Stomach (tissue), 9 donors: Measurements from ENCODE around the gene GORASP1. TPM values are rescaled to one million over a fixed set of nuclear protein-coding genes. Genes with fewer than 3 reads are reported as not detected.

Experiments used
- DNase-seq, 2 donors: peaks; one replicate each; pipeline versions ENCODE4 v3.0.0 to v3.0.0-alpha.2; 2013 to 2019
- H3K27ac ChIP-seq, 5 donors: fragments of 200-600 bp in 4 of 5; sonication (generic) in 4 of 5; one replicate each; pipeline ENCODE4 v1.5.1; 2013 to 2019; ENCODE audit warnings: mild to moderate bottlenecking in 1 of 5, moderate library complexity in 1 of 5
- H3K27me3 ChIP-seq, 3 donors: fragments of 200-600 bp; sonication (generic); one replicate each; pipeline ENCODE4 v1.5.1; 2017 to 2019; ENCODE audit warnings: mixed run types in 1 of 3
- H3K36me3 ChIP-seq, 4 donors: fragments of 200-600 bp; sonication (generic); 1 replicate in 3 of 4; 2 replicates in 1 of 4; pipeline ENCODE4 v1.5.1; 2016 to 2019
- H3K4me1 ChIP-seq, 4 donors: fragments of 200-600 bp; sonication (generic); one replicate each; pipeline ENCODE4 v1.5.1; 2016 to 2019
- H3K4me3 ChIP-seq, 4 donors: fragments of 200-600 bp; sonication (generic) in 3 of 4; one replicate each; pipeline ENCODE4 v1.5.1; 2016 to 2019; ENCODE audit warnings: mild to moderate bottlenecking in 1 of 4
- H3K9me3 ChIP-seq, 4 donors: fragments of 200-600 bp; sonication (generic); one replicate each; pipeline ENCODE4 v1.5.1; 2016 to 2019
- CTCF ChIP-seq, 7 experiments: fragments of 450-650 bp in 4 of 7; fragments of 200-600 bp in 3 of 7; sonication (generic) in 3 of 7; IDR thresholded peaks; one replicate each; pipeline ENCODE4 v1.5.1; 2016 to 2019; ENCODE audit warnings: antibody characterized with exemption in 7 of 7, control low read depth in 2 of 7, mild to moderate bottlenecking in 1 of 7
- EP300 ChIP-seq: sonication (generic); formaldehyde crosslinking; IDR thresholded peaks from one replicate; pipeline ENCODE4 v1.6.1; 2017; ENCODE audit warnings: antibody characterized with exemption
- POLR2A ChIP-seq, 4 donors: fragments of 450-650 bp; IDR thresholded peaks; one replicate each; pipeline ENCODE4 v1.6.1; 2016; ENCODE audit warnings: antibody characterized with exemption in 4 of 4, control low read depth in 2 of 4, mild to moderate bottlenecking in 1 of 4, moderate library complexity in 1 of 4
- POLR2AphosphoS5 ChIP-seq, 3 donors: sonication (generic); formaldehyde crosslinking; IDR thresholded peaks; one replicate each; pipeline ENCODE4 v1.6.1; 2016; ENCODE audit warnings: antibody characterized with exemption in 3 of 3
- WGBS, 5 donors: extraction: QIAGEN DNeasy Blood & Tissue Kit in 3 of 5; methylation state at CpG; one replicate each; pipeline versions ENCODE4 v1.1.5 to v1.1.7; 2013 to 2018; 5-methylcytosine and 5-hydroxymethylcytosine counted together
- intact Hi-C: fragments of 100-400 bp; cut with DNase I; formaldehyde crosslinking; loops from one replicate; pipeline ENCODE4 v1.15.1; 2023; ENCODE audit warnings: low total_unique reads
- polyA plus RNA-seq, 3 donors: library from polyadenylated mRNA; stranded (reverse); fragments of 200-250 nt; gene quantifications; one replicate each; pipeline ENCODE4 v1.2.3, GENCODE V29; 2013
- total RNA-seq, 5 donors: library from RNA; depleted of rRNA; stranded (reverse); fragments of >200 nt; gene quantifications; one replicate each; pipeline versions ENCODE4 v1.1.0 to v1.2.3, GENCODE V29; 2014 to 2016
- donor health status: healthy with polysubstance abuse.
- donor health status: Bipolar disorder and iron deficiency.
- donor health status: healthy.

GORASP1 gene
- total and polyA plus RNA-seq, 8 donors = 9.3 to 68.7 (median 42.5) TPM

GRCh38 chr3:39105687-39106063 is 1.8 kb downstream of the GORASP1 start:
- intact Hi-C loops = no loop called here
- no peak for TF ChIP-seq EP300
- no peak for TF ChIP-seq POLR2AphosphoS5 (IDR thresholded peaks at IDR 0.05)
- TF ChIP-seq CTCF (IDR thresholded peaks at IDR 0.05) = no peak
- TF ChIP-seq POLR2A (IDR thresholded peaks at IDR 0.05) = no peak
- peak overlapping the region in 3 of 5 donors; percentile 16 to 98 (median 95) for H3K27ac ChIP-seq

GRCh38 chr3:39104961-39105686 is 2.3 kb downstream of the GORASP1 start:
- peak overlapping the region in 3 of 5 donors; percentile 16 to 95 (median 42) for H3K27ac ChIP-seq
- no peaks in the 10 kb centered on the region for H3K27me3 ChIP-seq
- peaks cover 7 to 33% (median 17%) of the 10 kb centered on the region in 4 donors for H3K36me3 ChIP-seq
- H3K9me3 ChIP-seq = no peaks in the 10 kb centered on the region
- no peak for TF ChIP-seq POLR2AphosphoS5 (IDR thresholded peaks at IDR 0.05)
- no peak for TF ChIP-seq EP300
- no peak for TF ChIP-seq POLR2A (IDR thresholded peaks at IDR 0.05)
- no peak for TF ChIP-seq CTCF (IDR thresholded peaks at IDR 0.05)
- 85 to 92% (median 89%) methylated on average over 6 to 7 of the region's 7 CpGs for WGBS, 5 donors
- intact Hi-C loops = no loop called here
- H3K4me1 ChIP-seq = peaks cover 40 to 74% (median 60%) of the 10 kb centered on the region in 4 donors
- DNase-seq = no peak
- H3K4me3 ChIP-seq = peak overlapping the region in 2 of 4 donors; percentile 1 to 92

More at GRCh38 chr3:39105687-39106063, 1.8 kb downstream of the GORASP1 start:
- peak overlapping the region in 3 of 4 donors; percentile 1 to 92 (median 87) for H3K4me3 ChIP-seq
- peaks cover 40 to 73% (median 60%) of the 10 kb centered on the region in 4 donors for H3K4me1 ChIP-seq
- DNase-seq = no peak
- no peaks in the 10 kb centered on the region for H3K9me3 ChIP-seq
- H3K36me3 ChIP-seq = peaks cover 3 to 33% (median 17%) of the 10 kb centered on the region in 4 donors
- no peaks in the 10 kb centered on the region for H3K27me3 ChIP-seq
- WGBS, 5 donors = 60 to 76% (median 72%) methylated on average over 3 of the region's 3 CpGs

GRCh38 chr3:39103791-39104552 is 3.5 kb downstream of the GORASP1 start:
- no peak for DNase-seq
- intact Hi-C loops = no loop called here
- no peaks in the 10 kb centered on the region for H3K27me3 ChIP-seq
- H3K36me3 ChIP-seq = peaks cover 17 to 41% (median 25%) of the 10 kb centered on the region in 4 donors
- H3K9me3 ChIP-seq = no peaks in the 10 kb centered on the region
- peak overlapping the region in 1 of 4 donors; percentile 3 for H3K4me3 ChIP-seq
- peaks cover 40 to 73% (median 57%) of the 10 kb centered on the region in 4 donors for H3K4me1 ChIP-seq
- no peak for TF ChIP-seq CTCF (IDR thresholded peaks at IDR 0.05)
- no peak for TF ChIP-seq POLR2A (IDR thresholded peaks at IDR 0.05)
- TF ChIP-seq EP300 = no peak
- TF ChIP-seq POLR2AphosphoS5 (IDR thresholded peaks at IDR 0.05) = no peak
- peak overlapping the region in 3 of 5 donors; percentile 39 to 95 (median 42) for H3K27ac ChIP-seq
- 43 to 70% (median 61%) methylated on average over 6 of the region's 6 CpGs for whole genome bisulfite sequencing, 5 donors

GRCh38 chr3:39103324-39103693 is 4.1 kb downstream of the GORASP1 start:
- peaks cover 24 to 48% (median 32%) of the 10 kb centered on the region in 4 donors for H3K36me3 ChIP-seq
- H3K9me3 ChIP-seq = no peaks in the 10 kb centered on the region
- H3K4me1 ChIP-seq = peaks cover 38 to 67% (median 51%) of the 10 kb centered on the region in 4 donors
- WGBS, 5 donors = 75 to 84% (median 75%) methylated on average over 4 of the region's 4 CpGs
- no peak for DNase-seq
- intact Hi-C loops = no loop called here
- TF ChIP-seq POLR2A (IDR thresholded peaks at IDR 0.05) = no peak
- no peak for TF ChIP-seq EP300
- no peak for TF ChIP-seq CTCF (IDR thresholded peaks at IDR 0.05)
- TF ChIP-seq POLR2AphosphoS5 (IDR thresholded peaks at IDR 0.05) = no peak
- no peaks in the 10 kb centered on the region for H3K27me3 ChIP-seq
- H3K27ac ChIP-seq = peak overlapping the region in 3 of 5 donors; percentile 2 to 42 (median 39)
- H3K4me3 ChIP-seq = no peak overlapping the region
